Myometrial cell (primary cell): ENCODE results near the gene TRIM51. TPM values are rescaled to one million over a fixed set of nuclear protein-coding genes. Genes with fewer than 3 reads are reported as not detected.

ENCODE experiments used
- total RNA-seq: library from RNA; depleted of rRNA; stranded (reverse); fragments of >200 nt; gene quantifications from 2 replicates; pipeline ENCODE4 v1.2.3, GENCODE V29; 2015

TRIM51 gene
- not detected in 2 replicates for total RNA-seq

GRCh38 chr11:55882997-55883396, at the start of gene TRIM51:
TSS of gene TRIM51 (plus strand) at chr11:55883297. CDS start at chr11:55885429, 2,132 bp downstream.

GRCh38 chr11:55838452-55838851, 44.6 kb upstream of the TRIM51 start, which contains the start of gene OR5D16:
TSS of gene OR5D16 (plus strand) at chr11:55838752. CDS start at chr11:55838752, 0 bp downstream.

GRCh38 chr11:55914482-55914881, 31.4 kb downstream of the TRIM51 start, which contains the start of gene OR5W2:
TSS of gene OR5W2 (minus strand) at chr11:55914582. CDS start at chr11:55914582, 0 bp downstream.

GRCh38 chr11:55936300-55936699, 53.2 kb downstream of the TRIM51 start, which contains the start of gene OR5I1:
TSS of gene OR5I1 (minus strand) at chr11:55936400. CDS start at chr11:55936400, 0 bp downstream.

Other genes starting within 250 kb of the TRIM51 start
- gene OR4P4, start 248.2 kb upstream of the TRIM51 start, total RNA-seq = not detected in 2 replicates
- gene OR4S2, start 235.0 kb upstream of the TRIM51 start, total RNA-seq = not detected in 2 replicates
- not detected in 2 replicates for gene OR4C6, start 221.1 kb upstream of the TRIM51 start, total RNA-seq
- not detected in 2 replicates for gene OR5D13, start 109.9 kb upstream of the TRIM51 start, total RNA-seq
- not detected in 2 replicates for gene OR5D14, start 87.7 kb upstream of the TRIM51 start, total RNA-seq
- gene OR5L1, start 71.9 kb upstream of the TRIM51 start, total RNA-seq = not detected in 2 replicates
- not detected in 2 replicates for gene OR5D18, start 63.7 kb upstream of the TRIM51 start, total RNA-seq
- gene OR5L2, start 56.1 kb upstream of the TRIM51 start, total RNA-seq = not detected in 2 replicates
- not detected in 2 replicates for gene OR5D16, start 44.5 kb upstream of the TRIM51 start, total RNA-seq
- gene OR5W2, start 31.3 kb downstream of the TRIM51 start, total RNA-seq = not detected in 2 replicates
- not detected in 2 replicates for gene OR5I1, start 53.1 kb downstream of the TRIM51 start, total RNA-seq
- gene OR10AG1, start 86.6 kb downstream of the TRIM51 start, total RNA-seq = not detected in 2 replicates
- not detected in 2 replicates for gene OR5F1, start 111.3 kb downstream of the TRIM51 start, total RNA-seq
- not detected in 2 replicates for gene OR5AS1, start 144.4 kb downstream of the TRIM51 start, total RNA-seq
- not detected in 2 replicates for gene OR8I2, start 210.0 kb downstream of the TRIM51 start, total RNA-seq
- gene OR8H2, start 220.4 kb downstream of the TRIM51 start, total RNA-seq = not detected in 2 replicates
- not detected in 2 replicates for gene OR8H3, start 239.1 kb downstream of the TRIM51 start, total RNA-seq